Myocyte (in vitro differentiated cells): ENCODE results near the gene TMED10. TPM values are rescaled to one million over a fixed set of nuclear protein-coding genes. Genes with fewer than 3 reads are reported as not detected.
"Not testable (repeated sequence)": the region's sequence is repeated elsewhere in the genome, so short reads cannot be mapped to it uniquely, and the experiment has no call there.

ENCODE experiments used
- DNase-seq: peaks from one replicate; pipeline ENCODE4 v3.0.0-alpha.2; 2012; ENCODE audit warnings: low read depth
- total RNA-seq: library from RNA; depleted of rRNA; stranded (reverse); fragments of >200 nt; gene quantifications from 2 replicates; pipeline ENCODE4 v1.2.3, GENCODE V29; 2014

Gene TMED10
- total RNA-seq, 1 donor from 2014 or later: 398 TPM

- DNase-seq: no peak
These were observed 48.4 kb downstream of the TMED10 start for GRCh38 chr14:75127903-75128595.

- not testable (repeated sequence) for DNase-seq
These were observed 49.0 kb downstream of the TMED10 start for GRCh38 chr14:75127474-75127820.

DNA sequence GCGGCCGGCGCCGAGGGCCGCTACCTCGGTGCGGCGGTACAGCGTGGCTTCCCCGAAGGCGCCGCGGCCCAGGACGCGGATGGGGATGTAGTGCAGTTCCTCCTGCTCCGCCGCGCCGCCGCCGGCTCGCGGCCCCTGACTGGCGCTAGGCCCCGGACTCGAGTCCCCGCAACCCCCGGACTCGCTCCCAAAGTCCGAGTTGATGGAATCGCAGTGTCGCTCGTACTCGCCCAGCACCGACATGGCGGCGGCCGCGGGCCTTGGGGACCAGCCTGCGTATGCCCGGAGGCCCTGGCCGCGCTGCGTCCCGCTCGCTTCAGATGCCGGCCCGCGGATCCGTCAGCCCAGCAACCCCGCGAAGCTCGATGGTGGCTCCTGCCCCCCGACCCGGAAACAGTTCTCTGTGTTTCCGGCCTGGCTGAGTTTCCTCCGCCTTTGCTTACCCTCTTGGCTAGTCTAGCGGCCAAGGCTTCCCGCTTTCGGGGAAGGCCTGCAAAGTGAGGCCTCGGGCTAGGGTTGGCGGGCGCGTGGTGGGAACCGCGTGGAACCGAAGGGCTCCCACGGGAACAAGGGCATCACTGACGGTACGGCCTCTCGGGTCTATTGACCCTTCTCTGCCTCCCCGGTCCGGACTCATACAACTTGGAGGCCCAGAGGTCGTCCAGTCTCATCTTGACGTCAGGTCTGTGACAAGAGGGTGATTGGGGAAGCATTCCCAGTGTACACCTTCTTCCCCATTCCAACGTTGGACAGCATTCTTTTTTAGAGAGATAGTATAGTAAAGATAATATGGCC is 49.5 kb downstream of the TMED10 start, which contains the start of gene NEK9:
Gene NEK9, minus strand, starts transcription at position 370 of the 795 bp plus-strand sequence. Its CDS starts 127 bp downstream, at position 243.
- DNase-seq: peak; percentile 93

DNA sequence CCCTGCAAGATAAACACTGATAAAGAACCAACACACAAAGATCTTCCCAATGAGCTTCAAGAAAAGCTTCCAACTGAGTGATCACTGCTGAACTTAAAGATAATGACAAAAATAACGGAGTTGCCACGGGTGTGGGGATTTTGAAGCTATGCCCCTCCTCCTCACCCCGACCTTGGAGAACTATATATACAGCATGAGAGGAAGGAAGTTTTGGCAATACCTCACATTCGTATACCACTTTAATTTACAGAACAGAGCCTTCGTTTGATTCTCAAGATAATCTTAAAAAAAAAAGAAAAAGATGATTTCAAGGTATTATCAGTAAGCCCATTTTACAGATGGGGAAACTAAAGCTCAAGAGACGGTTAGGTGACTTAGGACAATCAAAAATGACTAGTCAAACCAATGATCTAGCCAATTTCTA is 50.3 kb downstream of the TMED10 start:
- DNase-seq: no peak

GRCh38 chr14:75125617-75126016 is 50.8 kb downstream of the TMED10 start:
- peak; percentile 28 for DNase-seq

GRCh38 chr14:75123991-75124390 is 52.4 kb downstream of the TMED10 start:
- peak; percentile 60 for DNase-seq

GRCh38 chr14:75121552-75121951 is 54.9 kb downstream of the TMED10 start:
- no peak for DNase-seq

GRCh38 chr14:75120541-75121291 is 55.7 kb downstream of the TMED10 start:
- DNase-seq: no peak

DNA sequence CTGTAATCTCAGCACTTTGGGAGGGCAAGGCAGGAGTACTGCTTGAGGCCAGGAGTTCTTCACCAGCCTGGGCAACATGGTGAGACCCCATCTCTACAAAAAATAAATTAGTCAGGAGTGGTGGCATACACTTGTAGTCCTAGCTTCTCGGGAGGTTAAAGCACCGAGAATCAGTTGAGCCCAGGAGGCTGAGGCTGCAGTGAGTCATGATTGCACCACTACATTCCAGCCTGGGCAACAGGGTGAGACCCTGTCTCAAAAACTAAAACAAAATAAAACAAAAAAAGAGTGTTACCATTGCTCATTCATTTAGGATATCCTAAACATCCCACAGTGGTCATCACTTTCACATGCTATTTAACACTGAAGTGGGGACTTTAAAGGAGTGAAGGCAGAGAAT is 57.4 kb downstream of the TMED10 start:
- DNase-seq: no peak

GRCh38 chr14:75113932-75114539 is 62.4 kb downstream of the TMED10 start:
- DNase-seq: no peak

GRCh38 chr14:75109877-75110276 is 66.5 kb downstream of the TMED10 start:
- DNase-seq: no peak

GRCh38 chr14:75107186-75107585 is 69.2 kb downstream of the TMED10 start:
- no peak for DNase-seq

DNA sequence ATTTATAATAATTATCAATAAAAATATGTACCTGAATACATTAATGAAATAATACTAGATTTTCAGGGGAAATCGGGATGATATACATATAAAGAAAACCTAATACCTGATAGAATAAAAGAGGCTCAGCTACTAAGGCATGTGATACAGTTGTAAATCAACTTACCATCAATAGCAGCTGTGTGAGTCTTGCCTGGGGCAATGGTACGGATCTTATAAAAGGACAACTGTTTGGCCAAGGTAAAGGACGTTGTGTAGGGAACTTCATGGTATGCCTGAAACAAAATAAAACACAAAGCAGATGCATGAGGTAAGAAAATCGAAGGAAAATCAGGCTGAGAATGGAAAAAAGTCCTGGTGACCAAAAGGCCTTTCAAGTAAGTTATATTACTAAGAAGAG is 74.9 kb downstream of the TMED10 start:
- no peak for DNase-seq

DNA sequence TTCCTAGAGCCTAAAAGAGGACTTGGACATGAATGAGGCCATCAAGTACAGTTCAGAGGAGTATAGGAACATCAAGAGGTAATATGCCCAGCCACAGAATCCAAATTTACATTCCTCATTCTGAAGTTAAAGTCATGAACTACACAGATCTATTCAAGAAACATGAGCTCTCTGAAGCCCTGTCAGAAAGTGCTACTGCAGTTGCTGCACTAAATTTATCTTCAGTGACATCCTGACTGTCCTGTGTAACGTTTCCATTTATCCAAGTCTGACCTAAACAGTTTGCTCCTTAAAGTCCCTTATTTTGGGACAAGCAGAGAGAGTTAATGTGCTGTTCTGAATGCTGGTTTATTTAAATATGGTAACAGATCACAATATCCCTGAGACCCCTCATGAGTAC is 77.7 kb downstream of the TMED10 start:
- DNase-seq: peak; percentile 53

GRCh38 chr14:75098212-75098611 is 78.2 kb downstream of the TMED10 start:
- DNase-seq: no peak

DNA sequence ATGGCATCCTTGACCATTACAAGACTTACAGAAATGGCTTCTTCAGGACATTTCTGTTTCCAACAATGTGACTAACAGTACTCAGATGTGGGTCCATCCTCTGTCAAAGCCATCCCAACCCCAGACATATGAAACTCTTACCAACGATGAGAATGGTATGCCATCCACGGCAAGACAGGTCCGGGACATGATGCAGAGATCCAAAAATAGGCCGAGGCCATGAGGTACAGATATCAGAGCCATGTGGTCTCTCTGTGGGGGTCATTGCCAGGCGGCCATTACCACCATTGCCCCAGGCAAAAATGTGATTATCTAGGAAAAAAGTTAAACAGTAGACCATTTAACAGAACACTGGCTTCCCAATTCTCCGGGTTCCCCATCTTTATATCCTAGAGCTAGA is 79.5 kb downstream of the TMED10 start:
- DNase-seq: peak; percentile 53

- DNase-seq: no peak
These were observed 80.7 kb downstream of the TMED10 start for GRCh38 chr14:75095690-75096089.

GRCh38 chr14:75094896-75095295 is 81.5 kb downstream of the TMED10 start:
- no peak for DNase-seq

GRCh38 chr14:75092698-75093097 is 83.7 kb downstream of the TMED10 start:
- no peak for DNase-seq

GRCh38 chr14:75091251-75091650 is 85.2 kb downstream of the TMED10 start:
- DNase-seq: no peak

DNA sequence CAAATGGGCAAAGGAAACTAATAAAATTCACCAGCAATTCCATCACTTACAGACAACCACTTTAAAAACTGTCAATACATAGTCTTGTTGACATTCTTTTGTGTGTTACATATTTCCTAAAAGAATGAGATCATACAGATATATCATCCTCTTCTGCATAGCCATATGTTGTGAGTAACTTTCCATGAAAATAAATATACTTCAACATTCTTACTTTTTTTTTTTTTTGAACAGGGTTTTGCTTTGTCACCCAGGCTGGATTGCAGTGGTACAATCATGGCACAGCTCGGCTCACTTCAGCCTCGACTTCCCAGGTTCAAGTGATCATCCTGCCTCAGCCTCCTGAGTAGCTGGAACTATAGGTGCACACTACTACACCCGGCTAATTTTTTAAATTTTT is 86.1 kb downstream of the TMED10 start:
- no peak for DNase-seq
